C4-2B (cell line): ENCODE data around the gene P2RX1.
"Not testable (repeated sequence)": the region's sequence is repeated elsewhere in the genome, so short reads cannot be mapped to it uniquely, and the experiment has no call there.

Experiments used
- H3K27ac ChIP-seq: fragments of 450-650 bp; 2 replicates; pipeline ENCODE4 v1.5.1; 2017
- ZFX ChIP-seq: fragments of 450-650 bp; IDR thresholded peaks from 2 replicates; pipeline ENCODE4 v1.6.1; 2017
- TF ChIP-seq, protein P1 (sequence below): fragments of 450-650 bp; conservative IDR thresholded peaks from 2 replicates; pipeline ENCODE4 v1.5.1; 2017; ENCODE audit warnings: mild to moderate bottlenecking

Gene P2RX1

DNA sequence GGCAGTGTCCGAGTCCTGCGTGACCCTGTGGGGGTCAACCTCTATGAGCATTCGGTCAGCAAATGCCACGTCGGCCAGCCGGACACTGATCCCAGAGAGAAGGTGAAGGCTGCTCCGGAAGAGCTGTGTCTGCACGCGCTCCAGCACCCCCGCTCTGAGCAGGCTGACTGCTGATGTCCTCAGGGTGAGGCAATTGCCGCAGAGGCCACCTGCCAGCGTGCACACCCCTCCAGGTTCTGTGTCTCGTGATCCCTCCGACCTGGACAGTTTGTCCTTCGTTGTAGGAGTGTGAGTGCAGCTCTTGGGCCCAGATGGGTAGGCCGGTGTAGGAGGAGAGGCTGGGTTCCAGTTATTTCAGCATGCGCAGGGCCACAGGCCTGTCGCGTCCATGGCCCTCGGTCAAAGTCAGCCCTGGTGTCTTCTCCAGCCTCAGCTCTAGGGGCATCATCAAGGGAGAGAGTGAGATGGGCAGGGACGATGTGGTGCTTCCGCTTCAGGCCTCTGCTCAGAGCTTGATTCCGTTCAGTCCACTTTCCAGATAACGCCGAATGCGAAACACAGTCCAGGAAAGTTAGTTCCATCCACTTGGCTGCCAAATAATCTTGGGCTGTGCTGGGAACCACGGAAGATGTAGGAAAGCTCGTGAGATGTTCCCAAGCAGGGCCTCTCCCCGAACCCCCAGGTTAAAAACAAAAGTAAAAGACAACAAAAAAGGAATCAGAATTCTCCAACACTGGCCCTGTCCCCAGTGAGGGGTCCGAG lies 55.1 kb downstream of the P2RX1 start:
- no peak for TF ChIP-seq ZFX
- TF ChIP-seq, protein P1, sequence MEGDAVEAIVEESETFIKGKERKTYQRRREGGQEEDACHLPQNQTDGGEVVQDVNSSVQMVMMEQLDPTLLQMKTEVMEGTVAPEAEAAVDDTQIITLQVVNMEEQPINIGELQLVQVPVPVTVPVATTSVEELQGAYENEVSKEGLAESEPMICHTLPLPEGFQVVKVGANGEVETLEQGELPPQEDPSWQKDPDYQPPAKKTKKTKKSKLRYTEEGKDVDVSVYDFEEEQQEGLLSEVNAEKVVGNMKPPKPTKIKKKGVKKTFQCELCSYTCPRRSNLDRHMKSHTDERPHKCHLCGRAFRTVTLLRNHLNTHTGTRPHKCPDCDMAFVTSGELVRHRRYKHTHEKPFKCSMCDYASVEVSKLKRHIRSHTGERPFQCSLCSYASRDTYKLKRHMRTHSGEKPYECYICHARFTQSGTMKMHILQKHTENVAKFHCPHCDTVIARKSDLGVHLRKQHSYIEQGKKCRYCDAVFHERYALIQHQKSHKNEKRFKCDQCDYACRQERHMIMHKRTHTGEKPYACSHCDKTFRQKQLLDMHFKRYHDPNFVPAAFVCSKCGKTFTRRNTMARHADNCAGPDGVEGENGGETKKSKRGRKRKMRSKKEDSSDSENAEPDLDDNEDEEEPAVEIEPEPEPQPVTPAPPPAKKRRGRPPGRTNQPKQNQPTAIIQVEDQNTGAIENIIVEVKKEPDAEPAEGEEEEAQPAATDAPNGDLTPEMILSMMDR: no peak
- H3K27ac ChIP-seq: no peak overlapping the region

DNA sequence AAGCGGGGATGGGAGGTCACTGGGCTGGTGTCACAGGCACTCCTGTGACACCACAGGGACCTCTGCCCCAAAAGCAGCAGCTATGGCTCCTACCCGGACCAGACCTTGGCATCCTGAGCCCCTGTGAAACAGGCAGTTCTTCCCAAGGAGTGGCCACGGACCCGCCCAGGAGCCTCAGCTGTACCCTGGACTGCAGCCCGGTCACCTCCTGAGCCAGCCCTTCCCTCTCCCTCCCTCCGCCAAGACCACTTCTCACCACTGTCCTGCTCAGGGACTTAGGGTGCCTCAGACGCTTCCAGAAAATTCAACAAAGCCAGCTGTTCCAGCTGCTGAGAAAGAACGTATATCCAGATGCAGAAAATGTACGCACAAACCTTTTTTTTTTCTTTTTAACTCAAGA lies 56.3 kb downstream of the P2RX1 start:
- no peak overlapping the region for H3K27ac ChIP-seq
- TF ChIP-seq, protein P1: no peak
- TF ChIP-seq ZFX: no peak

DNA sequence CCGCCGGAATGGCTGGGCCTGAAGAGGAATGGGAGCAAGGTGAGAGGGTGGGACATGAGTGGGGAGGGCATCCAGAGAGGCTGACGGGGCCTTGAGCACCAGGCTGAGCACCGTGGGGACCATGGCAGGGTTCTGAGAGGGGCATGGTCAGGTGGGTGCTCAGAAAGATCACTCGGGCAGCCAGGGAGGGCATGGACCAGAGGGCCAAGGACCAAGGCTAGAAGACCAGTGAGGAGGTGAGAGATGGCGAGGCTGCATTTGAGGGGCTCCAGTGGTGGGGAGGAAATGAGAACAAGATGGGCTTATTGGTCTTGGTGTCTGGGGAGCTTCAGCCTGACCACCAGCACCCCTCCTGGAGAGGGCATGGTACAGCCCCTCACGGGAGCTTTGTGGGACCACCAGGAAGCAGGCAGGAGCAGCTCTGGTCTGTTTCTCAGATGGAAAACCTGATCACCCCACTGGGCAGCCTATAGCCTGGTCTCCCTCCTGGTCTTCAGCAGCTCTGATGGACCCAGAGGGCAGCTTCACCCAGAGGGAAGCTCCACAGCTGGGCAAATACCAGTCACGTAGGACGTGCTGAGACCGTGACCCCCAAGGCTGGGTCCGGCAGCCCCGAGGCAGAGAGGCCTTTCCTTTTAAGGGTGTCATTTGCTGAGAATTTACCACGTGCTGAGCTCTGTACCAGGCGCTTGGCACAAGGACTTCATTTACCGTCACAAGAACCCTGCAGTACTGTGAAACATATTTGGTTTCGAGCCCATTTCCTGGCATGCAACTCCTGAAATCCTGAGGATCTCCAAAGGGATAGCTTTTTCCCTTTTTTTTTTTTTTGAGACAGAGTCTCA lies 58.8 kb downstream of the P2RX1 start:
- TF ChIP-seq, protein P1: no peak
- no peak for TF ChIP-seq ZFX

DNA sequence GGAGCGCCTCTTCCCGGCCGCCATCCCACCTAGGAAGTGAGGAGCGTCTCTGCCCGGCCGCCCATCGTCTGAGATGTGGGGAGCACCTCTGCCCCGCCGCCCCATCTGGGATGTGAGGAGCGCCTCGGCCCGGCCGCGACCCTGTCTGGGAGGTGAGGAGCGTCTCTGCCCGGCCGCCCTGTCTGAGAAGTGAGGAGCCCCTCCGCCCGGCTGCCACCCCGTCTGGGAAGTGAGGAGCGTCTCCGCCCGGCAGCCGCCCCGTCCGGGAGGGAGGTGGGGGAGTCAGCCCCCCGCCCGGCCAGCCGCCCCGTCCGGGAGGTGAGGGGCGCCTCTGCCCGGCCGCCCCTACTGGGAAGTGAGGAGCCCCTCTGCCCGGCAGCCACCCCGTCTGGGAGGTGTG lies 62.1 kb downstream of the P2RX1 start:
- H3K27ac ChIP-seq: not testable (repeated sequence)

More for the DNA sequence above, 58.8 kb downstream of the P2RX1 start:
- H3K27ac ChIP-seq: no peak overlapping the region

DNA sequence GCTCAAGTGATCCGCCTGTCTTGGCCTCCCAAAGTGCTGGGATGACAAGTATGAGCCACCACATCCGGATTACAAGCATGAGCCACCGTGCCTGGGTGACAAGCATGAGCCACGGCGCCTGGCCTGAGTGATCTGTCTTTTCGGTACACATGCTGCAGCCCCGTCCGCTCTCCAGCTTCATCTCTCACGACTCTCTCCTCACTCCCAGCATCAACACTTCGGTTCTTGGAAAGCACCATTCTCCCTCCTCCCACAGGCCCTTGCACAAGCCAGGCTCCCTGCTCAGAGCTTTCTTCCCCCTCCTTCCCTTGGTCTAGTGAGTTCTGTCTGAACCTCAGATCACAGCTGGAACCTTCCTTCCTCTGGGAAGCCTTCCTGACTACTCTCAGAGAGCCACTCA lies 63.7 kb downstream of the P2RX1 start:
- no peak for TF ChIP-seq ZFX
- TF ChIP-seq, protein P1: no peak
- H3K27ac ChIP-seq: no peak overlapping the region

DNA sequence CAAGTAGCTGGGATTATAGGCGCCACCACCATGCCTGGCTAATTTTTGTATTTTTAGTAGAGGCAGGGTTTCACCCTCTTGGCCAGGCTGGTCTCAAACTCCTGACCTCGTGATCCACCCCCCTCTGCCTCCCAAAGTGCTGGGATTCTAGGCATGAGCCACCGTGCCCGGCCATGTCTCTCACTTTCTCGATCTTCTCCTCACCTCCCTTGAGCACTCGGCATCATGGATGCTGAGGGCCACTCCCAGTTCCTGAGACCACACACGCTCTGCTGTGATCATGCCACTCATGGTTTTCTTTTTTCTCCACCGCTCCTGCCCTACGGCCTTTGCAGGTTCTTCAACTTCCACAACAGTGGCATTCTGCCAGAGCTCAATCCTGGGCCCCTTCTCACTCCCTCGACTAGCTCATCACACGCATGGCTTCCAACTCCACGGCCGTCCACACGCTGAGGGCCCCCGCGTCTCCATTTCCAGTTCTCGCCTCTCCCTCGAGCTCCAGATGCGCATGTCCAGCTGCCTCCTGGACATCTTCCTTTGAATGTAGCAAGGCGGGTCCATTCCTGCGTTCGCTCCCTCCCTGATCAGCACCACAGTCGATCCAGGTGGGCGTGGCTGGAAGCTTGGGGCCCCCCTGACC lies 64.7 kb downstream of the P2RX1 start:
- TF ChIP-seq, protein P1: no peak
- no peak for TF ChIP-seq ZFX
- H3K27ac ChIP-seq: no peak overlapping the region

DNA sequence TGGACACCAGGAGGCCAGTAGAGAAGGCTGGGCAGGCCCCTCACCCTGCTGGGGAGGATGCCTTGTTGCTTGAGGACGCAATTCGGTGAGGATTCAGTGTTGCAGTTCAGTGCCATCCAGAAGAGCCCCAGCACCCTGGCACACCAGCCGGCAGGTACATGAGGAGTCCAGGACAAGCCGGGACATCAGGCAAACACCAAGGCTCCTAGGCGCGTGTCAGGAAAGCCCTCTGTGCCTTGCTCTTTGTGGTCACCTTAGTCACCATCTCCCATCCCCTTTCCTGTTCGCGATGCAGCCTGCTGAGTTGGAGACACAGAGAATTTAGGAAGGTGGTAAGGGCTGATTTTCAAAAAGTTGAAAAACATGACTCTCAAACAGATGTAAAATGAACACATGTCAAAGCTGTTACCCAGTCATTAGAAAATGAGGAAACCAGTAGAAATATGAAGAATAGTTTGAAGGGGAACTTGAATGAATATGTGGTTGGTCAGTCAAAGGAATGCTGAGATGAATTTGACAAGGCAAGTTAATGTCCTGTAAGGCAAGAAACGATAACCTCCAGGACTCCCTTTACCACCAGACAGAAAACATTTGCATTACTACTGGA lies 67.9 kb downstream of the P2RX1 start:
- no peak overlapping the region for H3K27ac ChIP-seq
- TF ChIP-seq, protein P1: no peak
- TF ChIP-seq ZFX: no peak
